HG02588 (cell line): Measurements from ENCODE around the gene DNAJC21.
"Not testable (repeated sequence)": the region's sequence is repeated elsewhere in the genome, so short reads cannot be mapped to it uniquely, and the experiment has no call there.

Source experiments
- ATAC-seq: cut with Tn5 transposase; IDR thresholded peaks from one replicate; pipeline ENCODE4 v1.9.1; 2021; ENCODE audit warnings: mild to moderate bottlenecking, moderate library complexity; ENCODE audit not compliant: unreplicated experiment

The DNAJC21 gene

DNA sequence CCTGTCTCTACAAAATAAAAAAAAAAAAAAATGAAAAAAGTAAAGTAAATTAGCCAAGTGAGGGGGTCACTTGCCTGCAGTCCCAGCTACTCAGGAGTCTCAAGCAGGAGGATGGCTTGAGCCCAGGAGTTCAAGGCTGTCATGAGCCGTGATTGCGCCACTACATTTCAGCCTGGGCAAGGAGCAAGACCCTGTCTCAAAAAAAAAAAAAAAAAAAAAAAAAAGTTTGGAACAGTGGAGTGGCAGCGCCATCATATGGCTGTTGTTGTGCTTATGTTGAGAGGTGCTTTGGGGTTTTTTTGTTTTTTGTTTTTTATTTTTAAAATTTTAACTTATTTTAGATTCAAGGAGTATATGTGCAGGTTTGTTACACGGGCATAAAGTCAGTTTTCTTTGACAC, 10.3 kb upstream of the DNAJC21 start:
- ATAC-seq: no peak

DNA sequence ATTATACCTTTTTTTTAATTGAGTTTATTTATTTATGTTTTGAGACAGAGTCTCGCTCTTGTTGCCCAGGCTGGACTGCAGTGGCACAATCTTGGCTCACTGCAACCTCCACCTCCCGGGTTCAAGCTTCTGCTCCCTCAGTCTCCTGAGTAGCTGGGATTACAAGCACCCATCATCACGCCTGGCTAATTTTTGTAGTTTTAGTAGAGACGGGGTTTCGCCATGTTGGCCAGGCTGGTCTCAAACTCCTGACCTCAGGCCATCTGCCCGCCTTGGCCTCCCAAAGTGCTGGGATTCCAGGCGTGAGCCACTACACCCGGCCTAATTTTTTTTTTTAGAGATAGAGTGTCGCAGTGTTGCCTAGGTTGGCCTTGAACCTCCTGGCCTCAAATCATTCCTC, 6.1 kb upstream of the DNAJC21 start:
- not testable (repeated sequence) for ATAC-seq

DNA sequence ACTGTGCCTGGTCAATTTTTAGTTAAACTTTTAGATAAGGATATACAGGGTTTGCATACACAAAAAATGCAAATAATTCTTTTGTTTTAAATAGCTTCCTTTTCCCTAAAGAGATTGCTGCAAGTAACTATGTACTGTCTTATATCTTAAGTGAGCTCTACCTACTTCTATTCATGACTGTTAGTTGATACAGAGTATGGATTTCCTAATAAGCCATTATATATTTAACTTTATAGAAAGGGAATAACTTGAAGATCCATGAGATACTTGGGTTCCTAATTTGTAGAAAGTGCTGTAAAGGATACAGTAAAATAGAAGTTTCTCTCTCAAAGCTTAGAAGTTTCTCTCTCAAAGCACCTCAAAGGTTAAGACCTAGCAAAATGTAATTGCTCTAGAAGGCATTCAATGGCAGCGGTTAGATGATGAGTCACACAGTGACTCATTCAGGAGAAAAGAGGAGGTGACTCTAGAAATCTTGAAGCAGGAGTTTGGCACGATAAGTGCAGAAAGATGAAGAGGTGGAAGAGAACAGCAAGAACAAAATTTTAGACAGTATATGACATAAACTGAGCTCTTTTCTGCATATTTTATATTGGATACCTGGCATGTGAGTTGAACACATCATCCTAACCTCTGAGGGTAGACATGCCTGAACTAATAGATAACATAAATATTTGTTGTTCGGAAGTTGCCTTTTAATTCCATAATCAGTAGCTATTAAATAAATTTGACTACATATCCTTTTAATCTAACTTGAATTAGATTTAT, 5.5 kb upstream of the DNAJC21 start:
- peak; percentile 64 for ATAC-seq

DNA sequence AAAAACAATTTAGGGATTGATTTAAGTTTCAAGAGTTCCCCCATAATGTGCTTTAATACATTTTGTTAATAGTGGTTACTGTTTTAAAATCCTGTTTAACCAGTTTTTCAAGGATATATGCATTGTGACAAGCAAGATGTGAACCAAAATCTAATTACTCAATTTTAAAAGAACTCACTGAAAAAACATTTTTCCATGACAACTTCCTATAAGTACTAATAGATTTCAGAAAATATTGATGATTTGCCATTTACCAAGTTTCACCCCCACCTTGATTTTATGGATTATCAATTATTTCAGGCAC, 4.9 kb upstream of the DNAJC21 start:
- ATAC-seq: no peak

DNA sequence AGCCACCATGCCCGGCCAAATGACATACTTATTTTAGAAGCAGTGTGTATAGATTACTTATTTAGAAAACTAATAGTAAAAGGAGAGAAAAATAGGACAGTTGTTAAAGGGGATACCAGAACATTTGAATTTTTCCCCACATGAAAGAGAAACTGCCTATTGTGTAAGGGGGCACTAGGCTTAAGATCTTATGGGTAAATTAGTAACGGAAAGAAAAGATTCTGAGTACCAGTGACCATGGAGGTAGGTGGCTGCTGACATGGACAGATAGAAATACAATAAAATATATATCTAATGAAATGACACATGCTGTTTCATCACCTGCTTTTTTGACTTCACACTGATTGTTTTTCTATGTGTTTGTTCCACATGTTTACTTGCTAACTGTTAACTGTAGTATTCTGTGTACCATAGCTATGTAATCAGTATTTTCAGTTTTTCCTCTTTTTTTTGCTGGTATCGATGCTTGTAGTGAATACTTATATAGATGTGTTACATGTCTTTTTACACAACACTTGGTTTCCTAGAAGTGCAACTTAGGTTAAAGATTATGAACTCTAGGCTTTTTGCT, 3.0 kb upstream of the DNAJC21 start:
- no peak for ATAC-seq

DNA sequence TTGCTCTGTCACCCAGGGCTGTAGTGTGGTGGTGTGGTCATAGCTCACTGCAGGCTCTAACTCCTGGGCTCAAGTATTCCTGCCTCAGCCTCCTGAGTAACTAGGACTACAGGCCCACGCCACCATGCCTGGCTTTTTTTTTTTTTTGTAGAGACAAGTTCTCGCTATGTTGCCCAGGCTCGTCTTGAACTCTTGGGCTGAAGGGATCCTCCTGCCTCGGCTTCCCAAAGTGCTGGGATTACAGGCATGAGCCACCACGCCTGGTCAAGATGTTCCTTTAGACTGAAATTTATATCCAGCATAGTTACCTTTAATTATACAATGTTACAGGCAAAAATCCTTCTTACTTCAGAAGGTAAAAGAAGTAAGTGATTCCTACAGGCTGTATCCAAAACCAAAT, 1.6 kb upstream of the DNAJC21 start:
- ATAC-seq: no peak

DNA sequence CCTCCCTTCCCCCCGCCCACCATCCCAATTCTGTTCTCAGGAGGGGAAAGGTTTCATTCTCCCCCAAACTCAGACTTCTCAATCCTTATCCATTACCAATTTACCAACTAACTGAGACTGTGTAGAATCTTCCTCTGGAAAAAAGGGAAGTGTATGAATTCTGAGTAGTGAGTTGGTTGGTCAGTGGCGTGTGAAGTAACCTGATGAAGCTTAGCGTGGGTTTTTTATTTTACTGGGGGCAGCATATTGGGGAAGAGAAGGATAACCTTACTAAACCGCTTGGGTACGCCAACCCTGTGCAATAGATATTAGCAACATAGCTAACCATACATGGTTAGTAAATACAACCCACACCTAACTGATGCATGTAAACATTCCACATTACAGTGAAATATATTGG, 1.1 kb upstream of the DNAJC21 start:
- no peak for ATAC-seq

DNA sequence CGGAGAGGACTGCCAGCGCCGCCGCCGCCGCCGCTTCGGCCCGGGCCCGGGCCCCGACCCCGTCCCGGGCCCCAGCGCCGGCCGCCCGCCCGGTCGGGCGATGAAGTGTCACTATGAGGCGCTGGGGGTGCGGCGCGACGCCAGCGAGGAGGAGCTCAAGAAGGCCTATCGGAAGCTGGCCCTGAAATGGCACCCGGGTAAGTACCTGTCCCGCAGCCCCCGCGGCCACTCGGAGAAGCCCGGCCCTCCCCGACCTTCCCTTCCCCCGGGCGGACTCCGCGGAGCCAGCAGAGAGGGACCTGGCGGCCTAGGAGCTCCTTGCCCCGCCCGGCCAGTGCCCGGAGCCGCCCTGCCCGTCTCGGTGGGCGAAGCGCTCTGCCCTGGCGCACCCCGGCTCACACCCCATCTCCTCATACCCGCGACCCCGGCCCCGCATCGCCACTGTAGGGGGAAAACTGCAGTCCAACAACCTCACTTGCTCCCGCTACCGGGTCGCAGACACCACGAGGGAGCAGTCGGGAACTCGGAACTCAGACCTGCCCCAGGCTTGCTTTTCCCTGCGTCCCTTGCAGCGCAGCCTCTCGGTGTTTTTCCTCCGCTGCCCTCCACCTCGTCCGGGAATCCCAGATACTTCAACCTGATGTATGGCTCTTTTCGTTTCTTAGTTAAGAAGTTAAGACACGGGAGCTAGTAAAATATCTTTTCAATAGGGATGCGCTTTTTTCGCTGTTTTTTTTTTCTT, 532 bp downstream of the DNAJC21 start:
- ATAC-seq: peak; percentile 74

DNA sequence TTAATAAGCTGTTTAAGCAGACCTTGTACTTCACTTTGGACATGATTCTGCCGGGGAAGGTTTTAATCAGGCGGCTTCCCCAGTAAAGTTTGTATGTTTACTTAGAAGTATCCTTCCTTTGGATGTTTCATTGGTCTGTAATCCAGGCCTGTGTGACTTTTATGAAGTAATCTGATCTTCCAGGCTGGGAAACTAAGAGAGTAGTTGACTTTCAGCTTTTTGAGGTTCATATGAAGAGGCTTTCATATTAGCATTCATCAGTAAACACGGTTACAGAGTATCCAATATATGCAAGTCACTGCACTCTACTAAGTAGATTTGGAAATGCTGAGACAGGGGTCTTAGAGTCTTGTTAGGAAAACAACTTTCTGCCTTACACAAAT, 1.1 kb downstream of the DNAJC21 start:
- ATAC-seq: no peak

DNA sequence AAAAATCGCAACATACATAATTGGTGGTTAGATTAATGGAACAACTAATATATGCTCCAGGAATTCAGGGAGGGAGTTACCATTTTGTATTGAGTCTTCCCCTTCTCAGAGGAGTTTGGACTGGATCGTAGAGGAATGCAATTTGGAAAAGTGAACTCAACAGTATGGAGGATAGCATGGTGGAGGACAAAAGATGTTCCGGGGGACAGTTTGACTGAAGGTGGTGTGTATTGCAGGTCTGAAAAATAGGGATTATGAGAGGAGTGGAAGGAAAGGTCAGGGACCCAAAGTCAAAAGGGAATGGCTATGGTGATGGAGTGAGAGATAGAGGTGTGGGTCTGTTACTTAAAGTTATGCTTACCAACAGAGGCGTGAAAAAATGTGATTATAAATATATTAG, 1.5 kb downstream of the DNAJC21 start:
- no peak for ATAC-seq

DNA sequence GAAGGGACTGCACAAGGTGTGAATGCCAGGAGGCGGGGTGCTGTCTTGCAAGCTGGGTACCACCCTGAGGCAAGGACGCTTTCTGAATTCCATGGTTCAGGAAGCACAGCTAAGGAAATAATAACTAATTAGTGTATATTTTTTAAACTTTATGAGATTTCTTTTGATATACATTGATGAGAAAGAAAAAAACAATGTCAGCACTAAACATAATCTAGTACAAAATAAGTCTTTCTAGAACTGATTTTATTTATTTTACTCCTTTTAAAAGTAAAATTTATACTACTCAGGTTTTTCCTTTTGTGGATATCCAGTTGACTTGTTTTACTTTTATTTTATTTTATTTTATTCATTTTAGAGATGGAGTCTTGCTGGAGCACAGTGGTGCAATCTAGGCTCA, 3.6 kb downstream of the DNAJC21 start:
- no peak for ATAC-seq

DNA sequence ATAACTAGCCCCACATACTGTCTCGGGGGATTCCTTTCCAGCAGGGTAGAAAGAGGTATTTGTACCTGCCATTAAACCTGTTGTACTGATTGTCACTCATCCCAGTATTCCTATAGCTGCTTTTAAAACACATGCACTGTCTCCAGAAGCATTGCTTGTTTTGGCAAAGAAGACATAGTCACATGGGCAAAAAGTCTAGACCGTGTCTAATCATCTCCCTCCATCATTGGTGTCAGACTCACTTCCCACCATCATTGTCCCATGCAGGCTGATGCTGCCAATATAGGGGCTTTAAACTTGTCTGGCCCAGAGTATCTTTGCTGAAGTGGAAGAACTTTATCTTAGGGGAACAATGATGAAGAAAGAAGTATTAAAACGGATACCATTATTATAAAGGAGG, 12.6 kb downstream of the DNAJC21 start:
- no peak for ATAC-seq

DNA sequence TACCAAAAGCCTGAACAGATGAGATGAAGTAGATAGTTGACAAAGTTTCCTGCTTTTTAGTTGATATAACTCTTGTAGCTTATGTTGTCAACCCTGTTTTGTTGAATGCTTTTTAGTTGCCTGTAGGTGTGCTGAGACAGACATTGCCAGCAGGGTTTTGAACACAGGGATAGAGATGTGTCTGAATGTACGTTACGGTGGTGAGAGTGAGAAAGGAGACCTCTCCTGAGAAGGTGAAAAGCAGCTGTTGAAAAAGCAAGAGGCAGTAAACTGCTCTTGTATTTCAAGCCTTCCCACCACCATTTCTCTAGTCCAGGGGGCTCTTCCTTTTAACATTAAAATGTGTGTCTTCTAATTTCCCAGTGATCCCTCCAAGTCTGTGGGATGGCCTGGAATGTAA, 14.7 kb downstream of the DNAJC21 start:
- no peak for ATAC-seq

DNA sequence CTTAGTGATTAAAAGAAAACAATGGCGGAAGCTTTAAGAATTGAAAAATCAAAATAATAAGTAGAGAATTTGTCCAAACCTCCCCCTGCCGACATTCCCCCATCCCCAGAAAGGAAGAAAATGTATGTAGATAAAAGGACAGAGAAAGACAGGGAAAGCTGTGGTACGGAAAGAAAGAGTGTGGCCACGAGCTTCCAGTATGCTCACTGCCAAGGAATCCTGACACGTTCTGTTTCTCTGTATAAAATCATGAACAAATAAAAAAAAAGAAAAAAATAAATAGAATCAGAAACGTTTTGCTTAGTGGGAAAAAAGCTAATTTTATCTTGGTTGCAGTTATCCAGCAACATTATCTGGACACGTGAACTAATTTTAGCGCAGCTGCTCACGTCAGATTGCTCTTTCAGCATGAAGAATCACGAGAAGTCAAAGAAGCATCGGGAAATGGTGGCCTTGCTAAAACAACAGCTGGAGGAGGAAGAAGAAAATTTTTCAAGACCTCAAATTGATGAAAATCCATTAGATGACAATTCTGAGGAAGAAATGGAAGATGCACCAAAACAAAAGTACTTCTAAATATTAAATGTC, 15.2 kb downstream of the DNAJC21 start:
- no peak for ATAC-seq

DNA sequence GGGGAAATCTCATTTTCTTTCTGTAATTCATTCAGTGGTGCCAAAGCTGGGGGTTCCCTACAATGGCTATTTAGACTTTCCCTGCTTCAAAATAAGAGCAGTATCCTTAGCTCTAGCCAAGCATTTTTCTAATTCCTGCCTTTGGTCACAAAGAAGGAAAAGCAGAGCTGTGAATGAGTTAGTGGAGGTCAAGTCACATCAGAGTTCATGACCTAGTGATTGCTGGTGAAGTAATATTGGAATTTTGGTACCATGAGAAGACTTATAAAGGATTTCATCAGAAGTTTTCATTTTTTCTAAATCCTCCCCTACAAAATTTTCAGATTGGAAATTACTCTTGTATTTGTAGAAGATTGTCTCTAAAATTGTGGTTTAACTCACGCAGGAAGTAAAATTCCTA, 28.0 kb downstream of the DNAJC21 start:
- no peak for ATAC-seq

DNA sequence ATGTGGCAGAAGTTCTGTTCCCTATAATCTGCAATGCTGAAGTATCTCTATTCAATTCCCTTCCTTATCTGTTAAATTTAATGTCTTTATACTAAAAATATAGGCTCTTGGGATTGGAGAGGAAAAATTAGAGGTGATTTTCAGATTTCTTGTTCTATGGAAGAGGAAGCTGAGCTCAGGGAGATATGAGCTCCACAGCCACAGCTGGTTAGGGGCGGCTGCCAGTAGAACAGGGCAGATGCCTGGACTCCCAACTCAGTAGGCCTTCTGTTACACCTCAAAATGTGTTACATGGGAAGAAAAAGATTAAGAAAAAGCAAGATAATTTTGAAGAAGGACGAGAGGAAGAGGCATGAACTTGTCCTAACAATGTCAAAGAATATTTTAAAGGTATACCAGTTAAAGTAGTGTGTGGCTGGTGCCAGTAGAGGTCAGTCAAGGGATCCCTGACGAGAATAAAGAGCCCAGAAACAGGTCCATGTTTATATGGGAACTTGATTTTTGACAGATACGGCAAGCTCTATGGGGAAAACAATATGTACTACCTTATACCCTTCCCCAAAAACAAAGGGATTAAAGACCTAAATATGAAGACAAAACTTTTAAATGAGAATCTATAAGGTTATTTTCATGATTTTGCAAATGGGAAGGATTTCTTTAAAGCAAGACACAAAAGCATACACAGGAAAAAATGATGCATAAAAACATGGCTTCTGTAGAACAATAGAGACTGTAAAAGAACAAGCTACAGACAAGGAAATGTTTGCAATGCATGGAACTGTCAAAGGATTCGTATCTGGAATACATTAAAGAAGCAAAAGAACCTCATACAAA, 28.7 kb downstream of the DNAJC21 start:
- no peak for ATAC-seq

DNA sequence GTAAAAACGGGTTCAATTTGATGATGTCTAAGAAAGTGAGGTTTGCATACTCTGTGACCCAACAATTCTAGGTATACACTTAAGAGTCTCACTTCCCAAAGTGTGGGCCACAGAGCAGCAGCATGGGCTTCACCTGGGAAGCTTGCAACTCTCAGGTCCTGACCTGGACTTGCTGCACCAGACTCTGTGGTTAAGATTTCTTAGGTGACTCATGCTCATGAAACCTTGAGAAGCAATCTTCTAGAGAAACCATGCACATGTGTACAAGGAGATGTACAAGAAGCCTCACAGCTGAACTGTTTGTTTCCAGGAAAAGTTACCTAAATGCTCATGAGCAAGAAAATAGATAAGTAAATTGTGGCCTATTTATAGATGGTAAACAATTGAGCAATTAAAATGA, 30.0 kb downstream of the DNAJC21 start:
- peak; percentile 97 for ATAC-seq

DNA sequence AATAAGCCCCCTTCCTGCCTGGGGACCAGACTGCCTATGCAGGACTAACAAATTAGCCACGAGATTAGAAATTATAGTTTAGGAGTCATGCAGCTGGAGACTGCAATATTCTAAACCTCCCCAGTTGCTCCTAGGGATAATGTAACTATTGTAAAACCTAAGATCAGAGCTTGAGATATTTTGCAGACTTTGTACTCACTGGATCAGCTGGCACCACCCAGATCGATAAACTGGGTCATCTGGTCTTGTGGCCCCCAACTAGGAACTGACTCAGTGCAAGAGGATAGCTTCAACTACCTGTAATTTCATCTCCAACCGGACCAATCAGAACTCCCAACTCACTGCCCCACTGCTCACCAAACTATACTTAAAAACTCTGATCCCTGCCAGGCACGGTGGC, 38.2 kb downstream of the DNAJC21 start:
- ATAC-seq: no peak

DNA sequence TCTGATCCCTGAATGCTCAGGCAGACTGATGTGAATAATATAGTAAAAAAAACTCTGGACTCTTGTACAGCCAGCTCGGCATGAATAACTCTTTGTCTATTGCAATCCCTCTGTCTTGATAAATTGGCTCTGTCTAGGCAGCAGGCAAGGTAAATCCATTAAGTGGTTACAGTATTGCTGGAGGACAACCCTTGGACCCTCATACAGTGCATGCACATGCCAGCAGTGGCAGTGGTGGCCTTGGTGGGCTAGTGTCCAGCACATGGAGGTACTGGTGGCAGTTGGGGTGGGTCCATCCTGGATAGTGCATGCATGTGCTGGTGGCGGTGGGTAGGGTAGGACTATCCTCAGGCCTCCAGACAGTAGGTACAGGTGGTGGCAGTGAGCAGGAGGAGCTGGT, 38.9 kb downstream of the DNAJC21 start:
- no peak for ATAC-seq

DNA sequence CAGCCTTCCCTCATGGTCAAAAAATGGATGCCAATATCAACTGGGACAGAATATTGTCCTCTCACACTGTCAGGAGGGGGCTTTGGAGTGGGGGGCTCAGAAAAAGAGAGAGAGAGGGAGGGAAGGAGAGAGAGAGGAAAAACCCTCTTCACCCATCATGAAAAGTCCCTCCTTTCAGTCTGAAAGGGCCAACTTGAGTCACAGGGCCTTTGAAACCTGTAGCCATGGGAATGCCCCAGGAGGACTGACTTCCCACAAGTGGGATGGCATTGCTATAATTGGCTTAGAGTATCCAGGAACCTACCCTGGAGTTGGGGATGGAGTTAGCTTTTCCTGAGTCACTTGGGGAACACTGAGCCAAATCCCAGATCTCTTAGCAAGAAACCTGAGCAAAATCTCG, 41.2 kb downstream of the DNAJC21 start:
- ATAC-seq: no peak

DNA sequence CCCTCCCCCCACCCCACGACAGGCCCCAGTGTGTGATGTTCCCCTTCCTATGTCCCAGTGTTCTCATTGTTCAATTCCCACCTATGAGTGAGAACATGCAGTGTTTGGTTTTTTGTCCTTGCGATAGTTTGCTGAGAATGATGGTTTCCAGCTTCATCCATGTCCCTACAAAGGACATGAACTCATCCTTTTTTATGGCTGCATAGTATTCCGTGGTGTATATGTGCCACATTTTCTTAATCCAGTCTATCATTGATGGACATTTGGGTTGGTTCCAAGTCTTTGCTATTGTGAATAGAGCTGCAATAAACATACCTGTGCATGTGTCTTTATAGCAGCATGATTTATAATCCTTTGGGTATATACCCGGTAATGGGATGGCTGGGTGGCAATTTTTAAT, 42.3 kb downstream of the DNAJC21 start:
- ATAC-seq: not testable (repeated sequence)
